T47D (cell line): ENCODE data around the gene PLA1A.
"Not testable (repeated sequence)": the region's sequence is repeated elsewhere in the genome, so short reads cannot be mapped to it uniquely, and the experiment has no call there.

Source experiments
- DNase-seq, 2 experiments: peaks; one replicate each; pipeline versions ENCODE4 v3.0.0 to v3.0.0-alpha.2; 2011 to 2012; ENCODE audit warnings: low read depth in 1 of 2, low spot score in 1 of 2
- JUND ChIP-seq: IDR thresholded peaks from 2 replicates; pipeline ENCODE4 v1.6.1; 2012; ENCODE audit warnings: low read depth
- in situ Hi-C: cut with HindIII; loops from 2 replicates; pipeline ENCODE4 v1.10.0; 2016; ENCODE audit warnings: low sequenced_read_pairs, low pct_unique_long_range_greater_than_20kb

Gene PLA1A

GRCh38 chr3:119559441-119559963 lies 38.2 kb upstream of the PLA1A start, which contains the start of gene CD80:
Gene CD80 (minus strand): TSS chr3:119559614. CDS start chr3:119557728, 1,886 bp downstream.
- peak; percentile 33 to 74 for DNase-seq
- in situ Hi-C loops: no loop called here
- TF ChIP-seq JUND: no peak

GRCh38 chr3:119560160-119560559 lies 37.5 kb upstream of the PLA1A start:
- in situ Hi-C loops: no loop called here
- TF ChIP-seq JUND: no peak
- no peak for DNase-seq

DNA sequence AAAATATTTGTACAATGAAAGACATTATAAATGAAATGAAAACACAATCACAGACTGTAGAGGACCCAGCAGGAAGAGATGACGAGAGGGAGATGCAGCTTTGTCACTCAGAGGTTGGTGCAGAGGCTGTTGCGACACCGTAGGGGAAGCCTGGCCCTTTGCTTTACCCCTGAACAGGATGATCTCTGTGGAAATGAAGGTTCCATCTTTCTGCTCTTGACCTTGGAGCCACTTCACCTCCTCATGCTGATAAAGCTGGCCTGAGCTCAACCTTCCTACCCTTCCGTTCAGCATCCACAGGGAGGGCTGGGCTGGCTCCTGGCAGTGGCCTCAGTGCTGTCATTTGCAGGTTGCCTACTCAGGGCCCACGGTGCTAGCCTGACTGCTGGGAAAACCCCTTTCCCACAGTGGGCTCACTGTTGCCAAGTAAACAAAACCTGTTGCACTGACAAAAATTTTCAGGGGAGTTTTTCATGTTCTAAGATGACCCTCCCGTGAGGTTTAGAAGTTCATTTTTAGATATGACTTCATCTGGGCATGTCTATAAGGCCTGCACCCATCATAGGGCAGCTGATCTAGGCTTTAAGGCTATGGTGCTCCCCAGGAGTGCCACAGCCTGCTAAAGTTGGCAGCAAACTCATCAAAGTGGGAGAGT lies 35.3 kb upstream of the PLA1A start:
- no peak for DNase-seq
- TF ChIP-seq JUND: no peak
- in situ Hi-C loops: no loop called here

- DNase-seq, in situ Hi-C loops: not testable (repeated sequence)
Observed at GRCh38 chr3:119563334-119563733, 34.4 kb upstream of the PLA1A start.

DNA sequence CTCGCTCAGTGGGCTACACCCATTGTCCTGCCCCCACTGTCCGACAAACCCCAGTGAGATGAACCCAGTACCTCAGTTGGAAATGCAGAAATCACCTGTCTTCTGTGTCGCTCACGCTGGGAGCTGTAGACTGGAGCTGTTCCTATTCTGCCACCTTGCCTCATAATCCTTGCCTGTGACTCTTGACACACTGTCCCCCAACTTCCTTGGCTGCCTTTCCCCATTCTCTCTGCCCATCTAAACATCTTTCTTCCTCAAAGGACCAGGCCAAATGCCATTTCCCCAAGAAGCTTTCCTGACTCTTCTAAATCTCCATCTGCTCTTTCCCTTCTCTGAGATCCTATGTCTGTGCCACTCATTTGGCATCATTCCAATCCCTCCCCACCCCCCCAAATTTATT lies 28.5 kb upstream of the PLA1A start:
- TF ChIP-seq JUND: no peak
- in situ Hi-C loops: no loop called here
- DNase-seq: no peak

- no peak for DNase-seq
- TF ChIP-seq JUND: no peak
- in situ Hi-C loops: no loop called here
Observed at GRCh38 chr3:119570229-119570628, 27.5 kb upstream of the PLA1A start.

- TF ChIP-seq JUND: no peak
- DNase-seq: no peak
- in situ Hi-C loops: no loop called here
Observed at GRCh38 chr3:119571230-119571629, 26.5 kb upstream of the PLA1A start.

- no peak for DNase-seq
- in situ Hi-C loops: no loop called here
- TF ChIP-seq JUND: no peak
Observed at GRCh38 chr3:119571688-119572087, 26.0 kb upstream of the PLA1A start.

- DNase-seq: peak; percentile 49 to 89
- peak; percentile 51 for TF ChIP-seq JUND
- in situ Hi-C loops: no loop called here
Observed at GRCh38 chr3:119575507-119575906, 22.2 kb upstream of the PLA1A start.

DNA sequence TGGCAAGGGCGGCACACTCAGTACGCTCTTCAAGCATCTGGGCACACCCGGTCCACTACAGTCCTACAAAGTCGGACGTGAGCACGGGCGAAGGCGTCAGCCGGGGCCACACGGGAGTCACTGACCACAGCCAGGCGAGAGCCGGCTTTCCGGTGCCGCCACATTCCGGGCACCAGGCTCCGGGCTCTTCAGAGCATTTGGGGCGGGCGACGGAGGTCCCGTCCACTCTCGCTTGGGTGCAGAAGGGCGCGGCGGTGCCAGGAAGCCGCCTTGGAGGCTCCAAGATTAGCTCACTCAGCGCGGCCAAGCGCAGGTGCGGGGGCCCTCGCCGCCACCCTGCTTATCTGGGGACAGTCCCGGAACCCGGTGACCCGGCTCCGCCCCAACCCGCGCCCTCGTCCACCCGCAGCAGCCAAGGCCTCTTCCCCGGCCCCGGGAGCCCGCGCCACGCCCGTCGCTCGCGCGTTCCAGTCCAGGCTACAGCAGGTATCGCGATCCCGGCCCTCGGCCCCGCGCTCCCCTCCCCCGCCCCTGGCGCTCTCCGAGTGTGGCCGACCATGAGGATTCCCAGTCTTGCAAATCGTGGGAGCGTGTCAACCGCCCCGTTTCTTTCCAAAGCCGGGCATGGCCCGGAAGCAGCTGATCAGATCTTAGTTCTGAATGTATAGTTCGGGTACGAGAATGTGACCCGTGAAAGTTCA lies 18.2 kb upstream of the PLA1A start, which contains the start of gene ADPRH:
Gene ADPRH (plus strand): TSS at position 127 of the 701 bp plus-strand sequence. CDS start 2,678 bp downstream, outside the sequence.
- DNase-seq: peak; percentile 76 to 78
- no peak for TF ChIP-seq JUND
- in situ Hi-C loops: no loop called here

- in situ Hi-C loops: no loop called here
- TF ChIP-seq JUND: no peak
- no peak for DNase-seq
Observed at GRCh38 chr3:119580067-119580760, 17.5 kb upstream of the PLA1A start.

DNA sequence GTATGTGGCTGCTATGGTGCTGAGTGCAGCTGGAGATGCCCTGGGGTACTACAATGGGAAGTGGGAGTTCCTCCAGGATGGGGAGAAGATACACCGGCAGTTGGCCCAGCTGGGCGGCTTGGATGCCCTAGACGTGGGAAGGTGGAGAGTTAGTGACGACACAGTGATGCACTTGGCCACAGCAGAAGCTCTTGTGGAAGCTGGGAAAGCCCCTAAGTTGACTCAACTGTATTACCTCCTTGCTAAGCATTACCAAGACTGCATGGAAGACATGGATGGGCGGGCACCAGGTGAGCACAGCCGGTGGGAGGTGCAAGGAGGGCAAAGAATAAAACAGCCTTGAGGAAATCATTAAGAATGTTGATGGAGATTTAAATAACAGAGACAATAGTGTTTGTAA lies 15.5 kb upstream of the PLA1A start:
- in situ Hi-C loops: no loop called here
- DNase-seq: no peak
- TF ChIP-seq JUND: no peak

DNA sequence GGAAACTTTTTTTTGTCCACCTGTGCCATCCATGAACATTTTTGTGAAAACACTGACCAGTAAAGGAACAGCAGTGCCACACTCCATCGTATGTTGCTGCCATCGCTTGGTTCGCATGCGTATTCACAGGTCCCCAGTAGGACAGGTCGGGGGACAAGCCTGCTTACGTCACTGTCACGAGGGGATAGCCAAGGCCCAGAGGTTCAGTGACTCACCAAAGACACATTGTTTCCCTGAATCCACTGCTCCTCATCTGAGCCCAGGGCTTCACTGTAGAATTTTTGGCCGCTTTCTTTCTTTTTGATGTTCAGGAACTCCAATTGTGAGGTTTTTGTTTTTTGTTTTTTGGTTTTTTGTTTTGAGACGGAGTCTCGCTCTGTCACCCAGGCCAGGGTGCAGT lies 12.5 kb upstream of the PLA1A start:
- no peak for TF ChIP-seq JUND
- in situ Hi-C loops: no loop called here
- no peak for DNase-seq
